Measurements from ENCODE around the gene HDGF.

GRCh38 chr1:156785458-156785857 is 34.0 kb upstream of the HDGF start:
- TF ChIP-seq POLR2A (IDR thresholded peaks at IDR 0.05; ENCODE audit: low read length) = no peak
- no peak for TF ChIP-seq GATA1 (IDR thresholded peaks at IDR 0.05; ENCODE audit: low read depth, low read length)
